Endothelial cell of umbilical vein (primary cell): ENCODE measurements around the gene MAP3K1. TPM values are rescaled to one million over a fixed set of nuclear protein-coding genes. Genes with fewer than 3 reads are reported as not detected.

Source experiments
- BruUV-seq: library from RNA; stranded (reverse); fragments of 400-500 nt; replicated peaks from 2 replicates; lab custom pipeline; 2021; lab: Mats Ljungman, UMichigan
- CTCF ChIA-PET: fragments of 300-600, 350-600 bp; sonication (Branson Sonifier 250); formaldehyde crosslinking; loops from one replicate; lab custom pipeline; 2021; ENCODE audit warnings: antibody characterized with exemption, inconsistent platforms; lab: Charles Lee
- POLR2A ChIA-PET: fragments of 300-600, 350-600 bp; sonication (Branson Sonifier 250); formaldehyde crosslinking; loops from one replicate; lab custom pipeline; 2021; ENCODE audit warnings: antibody characterized with exemption, inconsistent platforms; lab: Charles Lee
- DNase-seq: peaks from one replicate; pipeline ENCODE4 v3.0.0-alpha.2; 2011; ENCODE audit warnings: low read depth, low spot score
- FAIRE-seq: peaks from 2 replicates; lab custom pipeline; 2011; peaks lifted over from hg19 to GRCh38; lab: Jason Lieb, UNC
- H2AFZ ChIP-seq: 2 replicates; pipeline ENCODE4 v1.6.0; 2012; ENCODE audit warnings: low read depth, low read length, control low read depth, inconsistent platforms
- H3K27ac ChIP-seq: 2 replicates; pipeline ENCODE4 v1.5.1; 2011; ENCODE audit warnings: low read depth, mild to moderate bottlenecking, control low read depth, low read length, moderate library complexity; ENCODE audit not compliant: insufficient read depth
- H3K27me3 ChIP-seq, 2 experiments: 2 replicates each; pipeline versions ENCODE4 v1.6.0 to v1.6.1; 2011; ENCODE audit warnings: low read length in 2 of 2, mixed read lengths in 1 of 2; ENCODE audit not compliant: control insufficient read depth in 2 of 2, insufficient read depth in 2 of 2
- H3K36me3 ChIP-seq, 2 experiments: 2 replicates in 1 of 2; 3 replicates in 1 of 2; pipeline ENCODE4 v1.5.1; 2011; ENCODE audit warnings: low read length in 2 of 2, mild to moderate bottlenecking in 1 of 2, moderate library complexity in 1 of 2; ENCODE audit not compliant: control insufficient read depth in 2 of 2, insufficient read depth in 2 of 2; ENCODE audit errors: extremely low read depth in 1 of 2
- H3K4me1 ChIP-seq: 3 replicates; pipeline ENCODE4 v1.5.1; 2011; ENCODE audit warnings: mild to moderate bottlenecking, low read length; ENCODE audit not compliant: control insufficient read depth, insufficient read depth; ENCODE audit errors: extremely low read depth
- H3K4me2 ChIP-seq: 2 replicates; pipeline ENCODE4 v1.6.1; 2011; ENCODE audit warnings: low read length, control low read depth, mixed read lengths; ENCODE audit not compliant: insufficient read depth
- H3K4me3 ChIP-seq, 3 experiments: fragments of 200-600 bp in 1 of 3; sonication (generic), shearing (Covaris generic) in 1 of 3; replicated peaks in 1 of 3; 2 replicates each; pipeline ENCODE4 v1.5.1; 2011 to 2016; ENCODE audit warnings: control low read depth in 3 of 3, low read length in 3 of 3, mild to moderate bottlenecking in 2 of 3, inconsistent platforms in 1 of 3, low read depth in 1 of 3, moderate library complexity in 1 of 3; ENCODE audit not compliant: insufficient read depth in 1 of 3
- H3K79me2 ChIP-seq: 2 replicates; pipeline ENCODE4 v1.6.0; 2012; ENCODE audit warnings: low read length, inconsistent platforms; ENCODE audit not compliant: control insufficient read depth, insufficient read depth
- H3K9ac ChIP-seq: replicated peaks from 2 replicates; pipeline ENCODE3; 2011; ENCODE audit warnings: low read length, control low read depth; ENCODE audit not compliant: insufficient read depth; ENCODE audit errors: extremely low read depth
- H3K9me1 ChIP-seq: replicated peaks from 3 replicates; pipeline ENCODE4 v1.6.0; 2011; ENCODE audit warnings: mild to moderate bottlenecking, low read length; ENCODE audit not compliant: control insufficient read depth, insufficient read depth; ENCODE audit errors: extremely low read depth
- H3K9me3 ChIP-seq: replicated peaks from 2 replicates; pipeline ENCODE4 v1.5.1; 2012; ENCODE audit warnings: low read length, inconsistent platforms; ENCODE audit not compliant: control insufficient read depth, insufficient read depth
- H4K20me1 ChIP-seq: replicated peaks from 2 replicates; pipeline ENCODE3; 2011; ENCODE audit warnings: mild to moderate bottlenecking, low read length; ENCODE audit not compliant: control insufficient read depth, insufficient read depth; ENCODE audit errors: extremely low read depth
- FOS ChIP-seq: IDR thresholded peaks from 2 replicates; pipeline ENCODE4 v1.6.1; 2011; ENCODE audit warnings: mild to moderate bottlenecking, low read length, moderate library complexity, borderline replicate concordance; ENCODE audit not compliant: insufficient read depth
- JUN ChIP-seq: IDR thresholded peaks from 2 replicates; pipeline ENCODE4 v1.6.1; 2011; ENCODE audit warnings: borderline replicate concordance, low read depth; ENCODE audit not compliant: insufficient read length, insufficient read depth
- dilution Hi-C: fragments of 300-500 bp; cut with MboI; formaldehyde crosslinking; loops from one replicate; pipeline ENCODE4 v1.15.0; 2019; ENCODE audit warnings: low sequenced_read_pairs; ENCODE audit not compliant: extremely low pct_ligation_motif_present
- intact Hi-C: fragments of 100-400 bp; cut with micrococcal nuclease; formaldehyde crosslinking; loops from one replicate; pipeline ENCODE4 v1.10.0; 2022
- polyA plus RNA-seq, 4 experiments: library from polyadenylated mRNA; depleted of rRNA in 3 of 4; stranded (reverse) in 3 of 4; unstranded in 1 of 4; fragments of >200 nt; gene quantifications; 2 replicates each; pipeline versions ENCODE4 v1.2.1 to v1.2.3, GENCODE V29; 2011 to 2012; ENCODE audit warnings: missing spikeins in 1 of 4
- total RNA-seq: library from RNA; stranded (reverse); gene quantifications from 2 replicates; pipeline ENCODE4 v1.2.3, GENCODE V29; 2021
- TF ChIP-seq, protein P1 (sequence below): IDR thresholded peaks from 2 replicates; pipeline ENCODE4 v1.6.1; 2011; ENCODE audit not compliant: insufficient read depth, insufficient read length
- TF ChIP-seq, protein P2 (sequence below), 2 donors: IDR thresholded peaks; 1 replicate in 1 of 2; 2 replicates in 1 of 2; pipeline ENCODE4 v1.5.1; 2011; ENCODE audit warnings: low read length in 2 of 2, mild to moderate bottlenecking in 2 of 2, moderate library complexity in 2 of 2, control low read depth in 1 of 2, inconsistent platforms in 1 of 2, low read depth in 1 of 2; ENCODE audit not compliant: insufficient read depth in 1 of 2; ENCODE audit errors: extremely low read depth in 1 of 2

Gene MAP3K1
- total and polyA plus RNA-seq, 2 donors (not counting 3 experiments of a cell fraction or from before 2014, with no cell fraction given), result 5.7 to 14.4 TPM

DNA sequence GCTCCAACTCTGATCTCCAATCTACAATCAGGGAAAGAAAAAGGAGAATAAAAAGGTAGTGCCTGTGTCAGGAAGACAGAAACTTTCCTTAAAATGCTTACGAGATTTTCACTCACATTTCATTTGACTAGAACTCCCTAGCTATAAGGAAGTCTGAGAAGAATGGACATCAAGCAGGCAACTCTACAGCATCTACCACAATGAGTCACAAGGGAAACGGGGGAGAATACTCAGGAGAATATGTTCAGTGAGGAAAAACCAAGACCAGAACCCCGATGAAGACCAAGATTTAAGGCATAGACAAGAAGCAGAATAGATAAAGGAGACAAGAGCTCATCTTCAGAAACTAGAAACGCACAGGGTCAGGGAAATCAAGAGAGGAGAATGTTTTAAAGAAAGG is 85.0 kb downstream of the MAP3K1 start:
- Histone ChIP-seq H3K27ac (no peak overlapping the region), H3K4me2 (peak overlapping the region; percentile 65), H4K20me1 (no peaks in the 10 kb centered on the region), H3K9me3 (no peaks in the 10 kb centered on the region), H2AFZ (peak overlapping the region; percentile 36), H3K27me3 (peaks cover 3 to 6% of the 10 kb centered on the region in 2 experiments), H3K4me1 (peaks cover 5% of the 10 kb centered on the region), H3K36me3 (no peaks in the 10 kb centered on the region), H3K9ac (no peak overlapping the region), H3K4me3 (no peak overlapping the region), H3K79me2 (no peaks in the 10 kb centered on the region), H3K9me1 (no peaks in the 10 kb centered on the region)
- dilution Hi-C loops (no loop called here), intact Hi-C loops (loop anchor here (1.0 kb wide), 2 partner anchors 238 to 630 kb away; no protein-coding TSS in a partner anchor)
- FAIRE-seq (no peak), DNase-seq (peak; percentile 42)
- CTCF ChIA-PET, result interaction anchor here (0.5 to 6.9 kb wide), 22 partner anchors 8 to 1570 kb away, joined by 3 to 74 read pairs (median 4); partner anchors contain the start of gene GPBP1
- POLR2A ChIA-PET, result no interaction called here
- no TSS peak for BruUV-seq
- no peak for TF ChIP-seq JUN
- peak; percentile 62 for TF ChIP-seq FOS

DNA sequence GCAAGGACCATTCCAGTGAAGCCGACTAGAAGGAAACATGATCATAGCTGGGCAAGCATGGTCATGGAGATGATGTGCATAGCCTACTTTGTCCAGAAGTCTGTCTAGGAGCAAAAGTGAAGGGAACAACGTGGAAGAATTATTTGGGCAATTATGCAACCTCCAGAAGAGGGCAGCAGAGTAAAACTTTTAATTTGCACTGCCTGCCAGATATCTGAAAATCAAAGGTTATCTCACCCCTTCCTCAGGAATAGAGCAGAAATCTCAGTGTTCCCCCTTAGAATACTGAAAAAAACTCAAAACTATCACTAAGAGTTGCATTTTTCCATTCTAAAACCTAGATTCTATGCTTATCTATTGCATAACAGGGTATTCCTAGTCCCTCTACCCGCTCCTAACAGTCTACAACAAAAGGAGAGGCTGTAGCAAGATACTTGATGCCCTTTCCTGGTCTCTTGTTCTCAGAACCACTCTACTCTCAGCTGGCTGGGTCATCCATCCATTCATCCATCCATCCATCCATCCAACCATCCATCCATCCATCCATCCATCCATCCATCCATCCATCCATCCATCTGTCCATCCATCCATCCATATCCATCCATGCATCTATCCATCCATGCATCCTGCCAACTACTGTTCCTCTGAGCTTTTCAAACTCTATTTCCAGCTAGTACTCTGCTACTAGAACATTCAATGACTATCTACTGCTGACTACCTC is 85.7 kb downstream of the MAP3K1 start:
- H3K27ac ChIP-seq, result no peak overlapping the region
- peak overlapping the region; percentile 65 for H3K4me2 ChIP-seq
- peak overlapping the region; percentile 36 for H2AFZ ChIP-seq
- BruUV-seq, result no TSS peak
- peak; percentile 85 for FAIRE-seq
- intact Hi-C loops (loop anchor here (1.0 kb wide), 5 partner anchors 194 to 631 kb away; no protein-coding TSS in a partner anchor), dilution Hi-C loops (no loop called here)
- DNase-seq, result peak; percentile 57
- H3K4me3 ChIP-seq, result no peak overlapping the region
- TF ChIP-seq, protein P1, sequence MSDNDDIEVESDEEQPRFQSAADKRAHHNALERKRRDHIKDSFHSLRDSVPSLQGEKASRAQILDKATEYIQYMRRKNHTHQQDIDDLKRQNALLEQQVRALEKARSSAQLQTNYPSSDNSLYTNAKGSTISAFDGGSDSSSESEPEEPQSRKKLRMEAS, result no peak
- TF ChIP-seq, protein P2, sequence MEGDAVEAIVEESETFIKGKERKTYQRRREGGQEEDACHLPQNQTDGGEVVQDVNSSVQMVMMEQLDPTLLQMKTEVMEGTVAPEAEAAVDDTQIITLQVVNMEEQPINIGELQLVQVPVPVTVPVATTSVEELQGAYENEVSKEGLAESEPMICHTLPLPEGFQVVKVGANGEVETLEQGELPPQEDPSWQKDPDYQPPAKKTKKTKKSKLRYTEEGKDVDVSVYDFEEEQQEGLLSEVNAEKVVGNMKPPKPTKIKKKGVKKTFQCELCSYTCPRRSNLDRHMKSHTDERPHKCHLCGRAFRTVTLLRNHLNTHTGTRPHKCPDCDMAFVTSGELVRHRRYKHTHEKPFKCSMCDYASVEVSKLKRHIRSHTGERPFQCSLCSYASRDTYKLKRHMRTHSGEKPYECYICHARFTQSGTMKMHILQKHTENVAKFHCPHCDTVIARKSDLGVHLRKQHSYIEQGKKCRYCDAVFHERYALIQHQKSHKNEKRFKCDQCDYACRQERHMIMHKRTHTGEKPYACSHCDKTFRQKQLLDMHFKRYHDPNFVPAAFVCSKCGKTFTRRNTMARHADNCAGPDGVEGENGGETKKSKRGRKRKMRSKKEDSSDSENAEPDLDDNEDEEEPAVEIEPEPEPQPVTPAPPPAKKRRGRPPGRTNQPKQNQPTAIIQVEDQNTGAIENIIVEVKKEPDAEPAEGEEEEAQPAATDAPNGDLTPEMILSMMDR (IDR thresholded peaks at IDR 0.05; ENCODE audit: extremely low read depth in 1 of 2, insufficient read depth in 1 of 2, low read depth in 1 of 2, low read length in 2 of 2), result peak; percentile 53 to 57
- no peaks in the 10 kb centered on the region for H3K36me3 ChIP-seq
- H3K27me3 ChIP-seq, result peaks cover 3 to 6% of the 10 kb centered on the region in 2 experiments
- no peaks in the 10 kb centered on the region for H3K9me3 ChIP-seq
- H3K4me1 ChIP-seq, result peaks cover 5% of the 10 kb centered on the region
- H4K20me1 ChIP-seq, result no peaks in the 10 kb centered on the region
- H3K79me2 ChIP-seq, result no peaks in the 10 kb centered on the region
- no peaks in the 10 kb centered on the region for H3K9me1 ChIP-seq
- ChIA-PET CTCF (interaction anchor here (1.0 to 6.9 kb wide), 19 partner anchors 9 to 1563 kb away, joined by 3 to 74 read pairs (median 4); partner anchors contain the start of gene GPBP1), POLR2A (no interaction called here)
- no peak overlapping the region for H3K9ac ChIP-seq
